Hepatocyte (in vitro differentiated cells): ENCODE results near the gene SLC2A13.

Source experiments
- EZH2 ChIP-seq: fragments of 200-600 bp; sonication (generic); IDR thresholded peaks from 2 replicates; pipeline ENCODE4 v1.6.1; 2016; ENCODE audit warnings: antibody characterized with exemption, mild to moderate bottlenecking, borderline replicate concordance
- TF ChIP-seq, protein P1 (sequence below): fragments of 200-600 bp; sonication (generic); IDR thresholded peaks from 2 replicates; pipeline ENCODE4 v1.5.1; 2016; ENCODE audit warnings: antibody characterized with exemption, mild to moderate bottlenecking; ENCODE audit not compliant: poor library complexity

DNA sequence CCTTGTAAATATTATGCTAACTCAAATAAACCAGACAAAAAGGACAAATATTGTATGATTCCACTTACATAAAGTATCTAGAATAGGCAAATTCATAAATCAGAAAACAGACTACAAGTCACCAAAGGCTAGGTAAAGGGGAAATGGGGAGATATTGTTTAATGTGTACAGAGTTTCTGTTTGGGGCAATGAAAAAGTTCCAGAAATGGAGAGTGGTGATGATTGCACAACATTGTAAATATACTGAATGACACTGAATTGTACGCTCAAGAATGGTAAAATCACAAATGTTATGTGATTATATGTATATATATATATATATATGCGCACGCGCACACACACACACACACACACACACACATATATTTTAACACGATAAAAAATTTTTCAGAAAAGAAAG is 182.5 kb downstream of the SLC2A13 start:
- TF ChIP-seq, protein P1, sequence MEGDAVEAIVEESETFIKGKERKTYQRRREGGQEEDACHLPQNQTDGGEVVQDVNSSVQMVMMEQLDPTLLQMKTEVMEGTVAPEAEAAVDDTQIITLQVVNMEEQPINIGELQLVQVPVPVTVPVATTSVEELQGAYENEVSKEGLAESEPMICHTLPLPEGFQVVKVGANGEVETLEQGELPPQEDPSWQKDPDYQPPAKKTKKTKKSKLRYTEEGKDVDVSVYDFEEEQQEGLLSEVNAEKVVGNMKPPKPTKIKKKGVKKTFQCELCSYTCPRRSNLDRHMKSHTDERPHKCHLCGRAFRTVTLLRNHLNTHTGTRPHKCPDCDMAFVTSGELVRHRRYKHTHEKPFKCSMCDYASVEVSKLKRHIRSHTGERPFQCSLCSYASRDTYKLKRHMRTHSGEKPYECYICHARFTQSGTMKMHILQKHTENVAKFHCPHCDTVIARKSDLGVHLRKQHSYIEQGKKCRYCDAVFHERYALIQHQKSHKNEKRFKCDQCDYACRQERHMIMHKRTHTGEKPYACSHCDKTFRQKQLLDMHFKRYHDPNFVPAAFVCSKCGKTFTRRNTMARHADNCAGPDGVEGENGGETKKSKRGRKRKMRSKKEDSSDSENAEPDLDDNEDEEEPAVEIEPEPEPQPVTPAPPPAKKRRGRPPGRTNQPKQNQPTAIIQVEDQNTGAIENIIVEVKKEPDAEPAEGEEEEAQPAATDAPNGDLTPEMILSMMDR = no peak
- TF ChIP-seq EZH2 = no peak
